ENCODE data around the gene DHRSX.

DNA sequence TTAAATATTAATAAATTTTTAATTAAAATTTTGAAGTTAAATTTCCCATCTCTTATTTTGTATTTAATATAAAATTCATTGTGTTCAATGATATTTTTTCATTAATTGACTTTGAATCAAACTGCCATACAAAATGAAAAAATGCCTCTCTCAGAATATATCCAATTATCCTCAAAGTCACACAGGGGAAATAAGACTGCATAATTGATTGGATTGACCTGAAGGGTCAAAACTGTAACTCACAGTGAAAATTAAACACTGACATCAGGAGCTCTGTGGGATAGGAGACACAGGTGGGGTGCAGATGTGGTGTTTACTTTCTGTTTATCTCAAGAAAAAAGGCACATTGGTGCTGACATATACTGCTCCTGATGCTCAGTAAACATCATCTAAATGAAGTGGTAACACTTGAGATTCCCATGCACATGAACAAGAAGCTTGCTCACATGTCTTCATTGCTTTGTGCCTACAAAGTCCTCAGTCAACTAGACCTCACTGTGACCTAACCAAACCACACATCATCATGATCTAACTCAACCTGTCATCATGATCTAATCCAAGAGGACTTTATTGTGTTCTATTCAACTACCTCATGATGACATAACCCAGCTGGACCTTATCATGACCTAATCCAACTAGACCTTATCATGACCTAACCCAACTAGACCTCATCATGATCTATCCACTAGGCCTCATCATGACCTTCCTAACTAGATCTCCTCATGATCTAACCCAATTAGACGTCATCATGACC lies 83.7 kb downstream of the DHRSX start:
- TF ChIP-seq, protein P1, sequence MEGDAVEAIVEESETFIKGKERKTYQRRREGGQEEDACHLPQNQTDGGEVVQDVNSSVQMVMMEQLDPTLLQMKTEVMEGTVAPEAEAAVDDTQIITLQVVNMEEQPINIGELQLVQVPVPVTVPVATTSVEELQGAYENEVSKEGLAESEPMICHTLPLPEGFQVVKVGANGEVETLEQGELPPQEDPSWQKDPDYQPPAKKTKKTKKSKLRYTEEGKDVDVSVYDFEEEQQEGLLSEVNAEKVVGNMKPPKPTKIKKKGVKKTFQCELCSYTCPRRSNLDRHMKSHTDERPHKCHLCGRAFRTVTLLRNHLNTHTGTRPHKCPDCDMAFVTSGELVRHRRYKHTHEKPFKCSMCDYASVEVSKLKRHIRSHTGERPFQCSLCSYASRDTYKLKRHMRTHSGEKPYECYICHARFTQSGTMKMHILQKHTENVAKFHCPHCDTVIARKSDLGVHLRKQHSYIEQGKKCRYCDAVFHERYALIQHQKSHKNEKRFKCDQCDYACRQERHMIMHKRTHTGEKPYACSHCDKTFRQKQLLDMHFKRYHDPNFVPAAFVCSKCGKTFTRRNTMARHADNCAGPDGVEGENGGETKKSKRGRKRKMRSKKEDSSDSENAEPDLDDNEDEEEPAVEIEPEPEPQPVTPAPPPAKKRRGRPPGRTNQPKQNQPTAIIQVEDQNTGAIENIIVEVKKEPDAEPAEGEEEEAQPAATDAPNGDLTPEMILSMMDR (IDR thresholded peaks at IDR 0.05) = no peak
- no peak for TF ChIP-seq POLR2A (IDR thresholded peaks at IDR 0.05)

All from breast epithelium (tissue), 3 donors.